SH-SY5Y (cell line): Measurements from ENCODE around the gene TMUB2.

Experiments used
- GATA2 ChIP-seq: IDR thresholded peaks from 2 replicates; pipeline ENCODE4 v1.6.1; 2011; ENCODE audit warnings: mild to moderate bottlenecking, low read depth, low read length
- GATA3 ChIP-seq: IDR thresholded peaks from 2 replicates; pipeline ENCODE4 v1.6.1; 2011; ENCODE audit warnings: low read depth, mild to moderate bottlenecking, low read length, moderate library complexity

The TMUB2 gene

GRCh38 chr17:44191941-44192496, 5.2 kb downstream of the TMUB2 start:
- no peak for TF ChIP-seq GATA3
- TF ChIP-seq GATA2: no peak

- TF ChIP-seq GATA3 (no peak), GATA2 (no peak)
Measured at GRCh38 chr17:44192750-44193149, 6.0 kb downstream of the TMUB2 start.

- no peak for TF ChIP-seq GATA3
- TF ChIP-seq GATA2: no peak
Measured at GRCh38 chr17:44193326-44194084, 6.7 kb downstream of the TMUB2 start.

- no peak for TF ChIP-seq GATA3
Measured at GRCh38 chr17:44197107-44197506, 10.3 kb downstream of the TMUB2 start.

GRCh38 chr17:44197980-44198720, 11.4 kb downstream of the TMUB2 start:
- no peak for TF ChIP-seq GATA2
- TF ChIP-seq GATA3: no peak

- TF ChIP-seq GATA2 (no peak), GATA3 (no peak)
Measured at GRCh38 chr17:44198721-44199552, 12.2 kb downstream of the TMUB2 start.

- TF ChIP-seq GATA2: no peak
- TF ChIP-seq GATA3: no peak
Measured at GRCh38 chr17:44199553-44200477, 13.0 kb downstream of the TMUB2 start, which contains the start of gene ATXN7L3. Gene ATXN7L3 (minus strand): TSS chr17:44199884. CDS start chr17:44198070, 1,814 bp downstream.

GRCh38 chr17:44200478-44201155, 13.8 kb downstream of the TMUB2 start:
- TF ChIP-seq GATA3 (no peak), GATA2 (no peak)

- no peak for TF ChIP-seq GATA3
- no peak for TF ChIP-seq GATA2
Measured at GRCh38 chr17:44202756-44203155, 16.0 kb downstream of the TMUB2 start.

GRCh38 chr17:44203731-44204440, 17.1 kb downstream of the TMUB2 start:
- TF ChIP-seq GATA2 (no peak), GATA3 (no peak)

- TF ChIP-seq GATA3 (no peak), GATA2 (no peak)
Measured at GRCh38 chr17:44204441-44204882, 17.7 kb downstream of the TMUB2 start.

- TF ChIP-seq GATA3: no peak
Measured at GRCh38 chr17:44205962-44206824, 19.4 kb downstream of the TMUB2 start.
